Nucleus accumbens (tissue), 56 donors: Measurements from ENCODE around the gene SLC28A3.
A peak's percentile ranks its signal among the peaks of the same experiment; 100 is the strongest.

Source experiments
- DNase-seq, 56 donors: peaks; one replicate each; lab custom pipeline; 2025; lab: John Stamatoyannopoulos, UW

Gene SLC28A3

DNA sequence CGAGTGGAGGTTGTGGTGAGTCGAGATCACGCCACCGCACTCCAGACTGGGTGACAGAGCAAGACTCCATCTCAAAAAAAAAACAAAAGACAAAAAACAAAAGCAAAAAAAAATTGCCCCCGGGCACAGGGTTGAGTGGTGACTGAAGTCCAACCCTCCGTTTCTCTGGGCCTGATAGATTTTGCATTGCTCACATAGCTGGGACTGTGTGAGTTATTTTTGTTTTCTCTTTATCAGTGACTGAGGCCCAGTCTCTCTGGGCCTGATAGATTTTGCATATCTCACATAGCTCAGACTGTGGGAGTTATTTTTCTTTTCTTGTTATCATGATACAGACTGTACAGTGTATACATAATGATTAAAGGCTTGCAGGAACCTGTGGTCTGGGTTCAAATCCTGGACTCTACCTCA is 2.6 kb upstream of the SLC28A3 start:
- no peak for DNase-seq

DNA sequence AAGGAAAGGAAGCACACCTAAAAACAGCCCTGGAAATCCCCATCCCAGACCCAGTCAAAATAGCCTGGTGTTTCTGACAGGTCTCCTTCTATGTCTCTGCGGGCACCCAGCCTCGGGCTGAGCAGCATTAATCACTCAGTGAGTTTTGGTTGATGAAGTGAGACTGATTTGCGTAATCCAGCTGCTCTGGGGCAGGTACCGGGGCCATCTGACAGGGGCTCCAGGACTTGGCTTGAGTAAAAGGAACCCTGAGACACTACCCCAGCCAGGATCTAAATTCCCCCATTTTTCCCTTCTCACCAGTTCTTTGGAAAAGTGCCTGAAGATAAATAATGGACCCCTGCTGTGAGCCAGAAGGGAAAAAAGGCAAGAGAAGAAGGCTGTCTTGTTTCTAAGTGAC is 596 bp downstream of the SLC28A3 start:
- no peak for DNase-seq

DNA sequence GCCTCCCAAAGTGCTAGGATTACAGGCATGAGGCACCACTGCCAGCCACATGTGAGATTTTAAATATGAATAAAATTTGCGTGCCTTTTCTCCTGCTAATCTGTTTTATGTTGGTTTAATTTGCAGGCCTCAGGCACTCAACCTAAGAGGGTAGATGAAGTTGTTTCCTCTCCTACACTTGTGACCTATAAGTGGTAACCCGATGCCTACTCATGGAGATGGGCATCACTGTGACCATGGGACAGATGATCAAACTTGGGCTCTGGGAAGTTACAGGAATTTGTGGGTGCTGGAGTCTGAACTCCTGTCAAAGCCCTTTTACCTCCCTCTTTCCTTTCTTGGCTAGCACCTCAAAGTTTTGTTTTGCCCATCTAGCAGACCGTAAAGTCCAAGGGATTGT is 1.1 kb downstream of the SLC28A3 start:
- no peak for DNase-seq

DNA sequence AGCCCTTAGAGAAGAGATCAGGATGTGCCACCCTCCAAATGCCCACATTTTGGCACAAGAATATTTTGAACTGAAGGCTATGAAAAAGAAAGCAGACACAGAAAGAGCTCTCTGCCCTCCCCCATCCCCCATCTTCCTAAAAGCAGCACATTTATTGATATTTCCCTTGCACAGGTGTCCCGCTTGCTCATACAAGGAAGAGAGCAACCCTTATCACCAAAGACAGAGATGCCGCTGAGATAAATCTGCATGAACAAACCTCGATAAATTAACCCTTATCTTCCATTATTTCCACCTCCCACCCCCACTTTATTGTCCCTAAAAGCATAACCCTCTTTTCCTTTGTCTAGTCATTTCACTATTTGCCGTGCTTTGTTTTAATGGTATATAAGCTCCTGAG is 1.8 kb downstream of the SLC28A3 start:
- no peak for DNase-seq

DNA sequence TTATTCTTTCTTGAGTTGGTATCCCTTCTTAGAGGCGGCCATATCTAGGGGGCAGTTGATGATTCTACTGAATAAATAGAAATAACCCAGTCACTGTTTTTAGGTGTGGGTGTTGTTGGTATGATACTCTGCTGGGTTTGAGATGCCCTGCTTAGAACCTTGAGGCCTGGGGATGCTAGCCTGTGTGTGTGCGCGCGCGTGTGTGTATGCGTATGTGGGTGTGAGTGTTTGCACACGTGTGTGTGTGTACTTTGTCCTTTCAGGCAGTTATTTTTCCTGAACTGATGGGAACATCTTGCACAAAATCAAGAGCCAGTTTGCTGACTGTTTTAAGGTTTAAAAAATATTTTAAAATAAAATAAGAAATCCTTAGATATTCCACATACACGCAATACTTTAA is 3.3 kb downstream of the SLC28A3 start:
- DNase-seq = no peak

DNA sequence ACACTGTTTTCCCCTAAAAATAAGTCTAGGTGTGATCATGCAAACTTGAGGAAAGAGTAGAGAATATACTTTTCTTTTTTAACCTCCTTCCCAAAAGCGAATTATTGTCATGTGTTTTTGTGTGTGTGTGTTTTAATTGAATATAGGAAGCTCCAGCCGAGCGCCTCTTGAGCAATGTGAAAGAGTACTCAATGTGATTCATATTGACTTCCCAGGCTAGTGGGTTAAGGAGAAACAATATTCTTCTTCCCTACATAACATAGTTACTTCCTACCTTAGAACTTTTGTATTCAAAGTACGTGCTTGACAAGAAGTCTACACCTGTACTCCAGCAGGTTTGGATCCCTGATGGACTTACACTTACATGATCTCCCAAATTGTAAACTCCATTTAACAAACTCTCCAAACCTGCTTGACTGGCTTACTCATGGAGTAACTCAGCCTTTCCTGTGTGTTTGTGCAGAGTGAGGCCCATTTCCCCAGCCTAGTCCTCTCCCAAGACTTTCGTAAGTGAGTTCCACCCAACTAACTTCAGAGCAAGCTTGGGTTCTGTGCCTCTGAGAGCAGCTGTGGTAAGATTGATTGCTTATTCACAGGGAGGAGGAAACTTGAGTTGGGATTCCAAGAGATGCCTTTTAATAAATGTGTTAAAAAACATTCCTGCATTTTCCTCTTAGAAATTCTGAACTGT is 9.3 kb downstream of the SLC28A3 start:
- DNase-seq = no peak

DNA sequence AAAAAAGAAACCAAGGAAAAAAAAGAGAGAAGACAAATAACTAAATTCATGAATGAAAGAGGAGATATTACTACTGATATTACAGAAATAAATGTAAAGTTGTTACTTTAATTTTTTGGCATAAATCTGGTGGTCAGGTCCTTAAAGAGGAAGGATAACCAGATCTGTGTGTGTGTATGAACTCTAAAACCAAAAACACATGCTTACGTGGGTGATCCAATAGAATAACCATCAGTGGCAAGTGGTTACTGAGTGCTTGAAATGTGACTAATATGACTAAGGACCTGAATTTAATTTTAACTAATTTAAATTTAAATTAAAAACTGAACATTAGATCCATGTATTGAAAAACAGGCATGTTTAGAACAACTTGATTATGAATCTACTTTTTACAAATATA is 10.3 kb downstream of the SLC28A3 start:
- no peak for DNase-seq

DNA sequence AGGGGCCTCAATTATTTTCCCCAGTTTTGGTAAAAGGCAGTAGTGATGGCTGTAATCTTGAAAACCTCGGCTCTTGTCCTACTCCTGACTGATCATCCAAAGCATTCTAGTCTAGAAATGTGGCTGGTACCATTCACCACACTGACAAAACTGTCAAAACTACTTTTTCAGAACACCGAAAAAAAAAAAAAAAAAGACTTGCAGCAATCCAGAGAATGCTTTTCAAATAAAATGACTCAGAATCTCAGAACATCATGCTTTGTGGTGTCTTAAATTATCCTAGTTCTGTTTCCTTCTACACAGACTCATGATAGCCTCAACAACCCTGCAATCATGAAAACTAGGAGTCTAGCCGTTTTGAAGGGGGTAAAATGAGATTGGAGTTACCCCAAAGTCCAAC is 13.4 kb downstream of the SLC28A3 start:
- DNase-seq = no peak

DNA sequence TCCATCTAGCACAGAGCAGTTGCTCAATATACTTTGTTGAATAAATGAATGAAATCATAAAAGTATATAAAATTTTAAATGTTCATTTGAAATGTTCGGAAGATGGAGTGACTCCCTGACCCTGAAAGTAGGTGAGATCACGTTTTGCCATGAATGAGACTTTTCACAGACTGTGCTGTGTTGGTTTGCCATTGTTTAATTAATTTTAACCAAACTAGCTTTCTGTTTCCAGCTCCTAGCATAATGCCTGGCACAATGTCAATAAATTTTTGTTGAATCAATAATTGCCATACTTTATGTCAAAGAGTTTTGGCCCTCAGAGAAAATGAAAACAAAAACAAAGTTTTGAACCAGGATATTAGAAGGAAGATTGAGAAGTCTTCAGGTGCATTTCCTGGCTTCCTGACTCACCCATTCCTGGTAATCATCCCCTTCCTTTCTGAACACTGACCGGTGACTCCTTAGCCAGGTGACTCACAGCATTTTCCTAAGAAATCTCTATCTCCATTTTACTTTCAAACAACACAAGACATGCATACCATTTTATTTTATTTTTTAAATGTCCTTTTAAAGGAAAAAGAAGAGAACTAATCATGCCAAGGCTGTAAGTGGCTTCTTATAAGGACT is 15.1 kb downstream of the SLC28A3 start:
- DNase-seq = no peak

DNA sequence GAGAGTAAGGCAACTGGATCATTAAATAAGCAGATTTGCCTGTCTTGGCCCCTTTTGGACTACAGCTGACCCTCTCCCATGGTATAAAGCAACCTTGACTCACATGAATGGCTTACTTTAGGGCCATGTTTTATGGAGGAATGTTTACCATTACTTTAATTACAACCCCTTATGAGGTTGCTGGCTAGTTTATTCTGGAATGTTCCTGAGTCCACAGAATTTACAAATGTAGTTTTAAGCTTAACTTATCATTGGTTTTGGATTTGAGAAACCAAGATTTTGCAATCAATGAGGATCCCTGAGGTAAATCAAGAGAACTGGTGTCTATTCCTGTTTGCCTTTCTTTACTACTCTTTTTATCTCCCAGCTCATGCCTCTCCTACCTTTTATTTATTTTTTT is 15.7 kb downstream of the SLC28A3 start:
- DNase-seq = no peak

DNA sequence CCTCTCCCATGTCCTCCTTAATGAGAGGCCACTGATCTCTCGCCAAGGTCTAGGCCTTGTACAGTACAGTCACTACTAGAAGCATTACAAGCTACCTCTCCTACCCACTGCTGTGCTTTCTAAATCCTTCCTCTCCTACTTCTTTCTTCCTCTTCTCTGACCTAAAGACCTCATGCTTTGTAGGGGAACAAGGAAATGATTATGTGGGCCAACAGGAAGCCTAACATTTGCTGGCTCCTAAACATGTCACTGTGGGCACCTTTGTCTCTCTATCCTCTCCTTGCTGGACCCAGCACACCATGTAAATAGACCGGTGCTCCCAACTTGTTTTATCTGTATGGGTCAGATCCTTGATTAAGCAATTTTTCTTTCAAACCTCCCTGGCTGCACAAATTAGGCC is 16.7 kb downstream of the SLC28A3 start:
- no peak for DNase-seq

DNA sequence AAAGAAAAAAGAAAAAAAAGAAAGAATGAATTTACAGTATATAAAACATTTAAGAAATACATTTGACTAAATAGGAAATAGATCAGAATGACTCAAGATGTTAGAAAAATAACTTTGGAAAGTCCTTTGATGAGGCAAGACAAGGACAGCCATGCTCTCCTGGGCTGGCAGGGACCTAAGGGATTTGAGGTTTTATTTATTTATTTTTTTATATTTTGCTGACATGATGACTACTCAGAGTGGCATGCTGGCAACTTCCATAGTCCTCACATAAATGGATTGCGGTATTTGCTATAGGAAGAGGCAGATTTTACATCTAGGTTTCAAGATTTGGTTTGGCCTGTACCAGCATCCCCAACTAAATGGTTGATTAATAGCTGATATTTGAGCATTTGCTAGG is 17.7 kb downstream of the SLC28A3 start:
- DNase-seq = no peak

DNA sequence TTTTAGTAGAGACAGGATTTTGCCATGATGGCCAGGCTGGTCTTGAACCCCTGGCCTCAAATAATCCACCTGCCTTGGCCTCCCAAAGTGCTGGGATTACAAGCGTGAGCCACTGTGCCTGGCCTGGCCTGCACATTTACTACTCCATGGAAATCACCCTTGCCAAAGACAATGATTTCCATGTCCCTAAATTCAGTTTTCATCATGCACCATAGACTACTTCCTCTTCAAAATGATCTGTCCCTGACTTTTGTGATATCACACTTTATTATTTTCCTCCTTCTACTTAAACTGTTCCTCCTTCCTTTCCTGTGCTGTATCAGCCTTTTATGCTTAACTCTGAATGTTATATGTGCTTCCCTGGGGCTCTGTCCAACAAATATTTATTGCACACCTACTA is 20.3 kb downstream of the SLC28A3 start:
- DNase-seq = no peak

DNA sequence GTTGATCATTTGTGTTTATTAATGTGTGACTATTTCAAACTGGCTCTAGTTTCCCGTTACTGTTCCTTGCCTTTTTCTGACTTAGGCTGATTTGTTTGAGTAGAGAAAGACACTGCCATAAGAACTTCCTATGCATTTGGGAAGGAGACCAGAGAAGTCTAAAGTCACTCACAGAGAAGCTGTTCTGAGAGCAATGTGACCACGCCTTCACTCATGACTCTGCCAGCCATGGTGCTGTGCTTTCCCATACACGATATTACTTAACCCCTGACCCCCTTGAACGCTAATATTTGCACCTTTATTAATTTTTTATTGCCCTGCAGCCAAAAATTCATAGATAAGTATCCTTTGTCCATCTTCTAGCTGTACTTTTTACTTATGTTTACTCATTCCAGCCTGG is 20.9 kb downstream of the SLC28A3 start:
- DNase-seq = no peak

DNA sequence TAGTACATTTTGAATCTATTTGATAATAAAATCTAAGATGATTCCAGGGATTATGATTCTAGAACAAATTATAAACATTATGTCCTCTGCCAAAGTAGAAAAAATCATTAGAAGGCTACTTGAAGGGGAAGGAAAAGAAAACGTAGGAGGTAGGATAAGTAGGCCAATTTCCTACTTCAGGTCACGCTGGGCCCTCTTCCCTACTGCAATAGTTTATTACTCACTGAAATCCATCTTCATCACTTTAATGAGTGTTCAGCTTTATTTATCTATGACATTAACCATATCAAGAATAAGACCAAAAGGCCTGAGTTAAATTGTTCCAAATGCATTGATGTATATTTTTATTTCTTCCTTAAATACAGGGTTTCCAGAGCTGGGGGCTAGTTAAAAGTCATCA is 21.6 kb downstream of the SLC28A3 start:
- no peak for DNase-seq

DNA sequence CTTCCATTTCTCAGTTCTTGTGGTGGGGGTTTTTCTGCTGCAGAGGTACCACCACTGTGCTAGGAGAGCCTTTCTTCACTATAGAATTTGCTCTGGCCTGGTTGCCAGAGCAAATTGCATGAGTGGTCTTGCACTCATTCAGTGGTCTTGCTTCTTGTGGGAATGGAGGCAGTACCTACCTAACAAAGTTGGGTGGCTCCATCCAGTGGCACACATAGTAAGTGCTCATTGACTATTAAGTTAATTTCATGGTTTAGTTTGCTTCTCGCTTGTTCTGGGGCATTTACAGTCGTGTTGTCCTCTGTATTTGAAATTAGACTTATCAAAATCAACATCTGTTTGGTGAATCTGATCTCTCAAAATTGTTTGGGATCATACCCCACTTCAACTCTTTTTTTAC is 23.0 kb downstream of the SLC28A3 start:
- no peak for DNase-seq

DNA sequence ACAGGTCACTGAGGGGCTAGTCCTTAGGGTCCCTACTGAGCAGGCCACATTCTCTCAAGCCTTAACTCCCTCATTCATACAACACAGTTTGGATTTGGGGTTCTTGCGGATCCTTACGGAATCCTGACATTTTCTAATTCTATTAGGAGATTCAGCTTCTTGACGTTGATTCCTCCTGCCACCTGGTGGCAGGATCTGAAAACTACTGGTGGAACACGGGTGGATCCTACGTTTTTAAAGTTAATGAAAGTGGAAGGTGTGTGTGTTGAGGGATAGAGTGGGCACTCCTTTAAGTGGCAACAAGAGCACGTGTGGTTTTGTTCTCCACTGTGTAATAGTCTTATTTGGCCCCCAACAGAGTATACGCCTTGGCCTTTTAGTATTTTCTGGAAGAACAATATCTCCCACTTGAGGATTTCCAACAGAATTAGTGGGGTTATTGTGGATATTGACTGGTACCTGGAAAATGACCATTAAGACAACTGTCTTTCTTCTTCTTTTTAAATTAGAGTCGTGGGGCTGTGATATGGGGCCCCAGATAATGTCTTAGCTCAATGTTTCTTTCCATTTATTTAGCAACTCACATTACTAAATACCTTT is 25.2 kb downstream of the SLC28A3 start:
- DNase-seq = peak in 41 of 56 donors; percentile 1 to 79 (median 21)

DNA sequence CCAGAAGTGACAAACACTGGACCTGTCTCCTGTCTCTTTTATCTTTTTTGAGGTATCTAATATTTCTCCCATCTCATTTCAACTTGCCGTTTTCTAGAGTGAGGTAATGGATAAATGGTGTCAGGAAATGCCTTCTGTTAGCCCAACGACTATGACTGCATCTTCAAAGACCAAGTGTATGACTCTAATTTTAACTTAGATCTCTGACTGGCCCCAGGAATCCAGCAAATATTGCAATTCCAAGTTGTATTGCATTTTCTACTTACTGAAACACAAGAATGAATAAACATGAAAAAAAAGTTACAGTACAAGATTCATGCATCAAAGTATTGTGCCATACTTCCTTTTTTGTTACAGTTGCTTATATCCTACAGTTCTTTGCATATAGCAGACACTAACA is 26.3 kb downstream of the SLC28A3 start:
- no peak for DNase-seq

DNA sequence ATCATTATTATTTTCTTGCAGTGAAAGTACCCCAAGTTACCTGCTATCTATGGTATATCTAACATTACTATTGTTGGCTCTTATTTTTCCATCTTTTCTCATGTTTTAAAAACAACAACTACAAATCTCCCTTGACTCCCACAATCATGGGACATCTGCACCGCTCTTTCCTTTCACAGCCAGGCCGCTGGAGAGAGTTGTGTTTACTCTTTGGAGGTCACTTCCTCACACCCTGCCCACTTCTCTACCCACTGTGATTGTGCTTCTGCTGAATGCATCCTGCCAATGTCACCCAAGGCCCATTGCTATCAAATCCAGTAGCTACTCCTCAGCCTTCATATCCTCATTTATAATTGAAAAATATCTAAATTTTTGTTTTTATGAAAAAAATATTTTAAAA is 29.7 kb downstream of the SLC28A3 start:
- DNase-seq = no peak

DNA sequence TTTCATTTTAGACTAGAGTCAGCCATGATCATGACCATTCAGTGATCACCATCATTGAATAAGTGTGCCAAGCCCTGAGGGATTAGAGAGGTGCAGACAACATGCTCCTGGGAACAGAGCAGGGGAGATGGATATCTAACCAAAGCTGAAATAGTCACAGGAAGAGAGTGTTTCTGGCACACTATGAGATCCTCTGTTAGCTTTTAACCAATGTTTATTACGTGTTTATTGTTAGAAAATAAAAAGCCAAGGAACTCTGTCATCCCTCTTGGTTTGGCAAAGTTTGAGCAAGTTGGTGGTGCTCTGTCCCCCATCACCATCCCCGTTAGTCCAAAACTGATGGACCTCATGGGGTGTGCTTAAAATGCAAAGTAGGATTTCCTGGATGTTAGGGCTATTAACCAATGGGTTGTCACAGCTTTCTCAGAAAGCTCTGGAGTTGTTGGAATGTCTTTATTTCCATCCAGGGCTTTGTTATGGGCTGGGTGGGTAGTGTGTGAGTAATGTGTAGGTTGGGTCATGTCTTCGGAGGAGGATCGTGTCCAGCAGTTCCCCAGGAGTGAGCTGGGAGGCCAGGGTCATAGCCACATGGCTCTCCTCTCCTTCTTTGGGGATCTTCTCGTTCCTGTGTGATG is 34.9 kb downstream of the SLC28A3 start:
- no peak for DNase-seq

DNA sequence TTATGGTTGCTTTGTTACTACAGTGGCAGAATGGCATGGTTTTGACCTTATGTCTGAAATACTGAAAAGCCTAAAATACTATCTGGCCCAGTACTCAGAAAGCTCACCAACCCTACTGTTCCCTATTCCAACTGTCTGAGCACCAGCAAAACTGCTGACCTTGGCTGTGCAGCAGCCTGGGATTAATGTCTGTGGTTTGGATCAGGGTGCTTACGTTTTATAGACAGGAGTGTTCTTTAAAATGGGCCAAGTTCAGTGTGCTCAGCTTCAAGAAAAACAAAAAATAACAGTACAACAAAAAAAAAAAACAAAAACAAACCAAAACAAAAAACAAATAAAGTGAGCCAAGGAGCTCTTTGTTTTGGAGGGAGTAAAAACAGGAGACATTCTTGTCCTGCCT is 36.4 kb downstream of the SLC28A3 start:
- DNase-seq = peak in 2 of 56 donors; percentile 1 to 3

DNA sequence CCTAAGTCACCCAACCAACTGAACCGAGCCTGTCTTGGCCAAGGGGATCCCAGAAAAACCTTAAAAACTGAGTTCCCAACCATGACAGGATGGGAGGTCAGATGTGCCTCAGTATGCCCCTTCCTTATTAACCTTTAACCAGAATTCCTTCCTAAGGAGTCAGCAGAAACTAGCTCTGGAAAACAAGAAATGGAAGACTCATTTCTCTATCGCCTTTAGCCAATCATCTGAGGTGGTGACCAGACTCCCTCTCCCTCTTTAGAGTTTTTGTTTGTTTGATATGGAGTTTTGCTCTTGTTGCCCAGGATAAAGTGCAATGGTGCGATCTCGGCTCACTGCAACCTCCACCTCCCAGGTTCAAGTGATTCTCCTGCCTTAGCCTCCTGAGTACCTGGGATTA is 37.5 kb downstream of the SLC28A3 start:
- DNase-seq = no peak
